OCI-LY3 (cell line): ENCODE measurements around the gene FAF2.

Experiments
- EZH2phosphoT487 ChIP-seq: fragments of 200-600 bp; shearing (Covaris generic); IDR thresholded peaks from 2 replicates; pipeline ENCODE4 v1.6.1; 2018; ENCODE audit warnings: antibody characterized with exemption, mixed run types, low read depth
- TF ChIP-seq, protein P1 (sequence below): fragments of 200-600, 300-600 bp; sonication (generic); IDR thresholded peaks from 2 replicates; pipeline ENCODE4 v1.5.1; 2014; ENCODE audit warnings: antibody characterized with exemption, low read length, low read depth

- TF ChIP-seq, protein P1, sequence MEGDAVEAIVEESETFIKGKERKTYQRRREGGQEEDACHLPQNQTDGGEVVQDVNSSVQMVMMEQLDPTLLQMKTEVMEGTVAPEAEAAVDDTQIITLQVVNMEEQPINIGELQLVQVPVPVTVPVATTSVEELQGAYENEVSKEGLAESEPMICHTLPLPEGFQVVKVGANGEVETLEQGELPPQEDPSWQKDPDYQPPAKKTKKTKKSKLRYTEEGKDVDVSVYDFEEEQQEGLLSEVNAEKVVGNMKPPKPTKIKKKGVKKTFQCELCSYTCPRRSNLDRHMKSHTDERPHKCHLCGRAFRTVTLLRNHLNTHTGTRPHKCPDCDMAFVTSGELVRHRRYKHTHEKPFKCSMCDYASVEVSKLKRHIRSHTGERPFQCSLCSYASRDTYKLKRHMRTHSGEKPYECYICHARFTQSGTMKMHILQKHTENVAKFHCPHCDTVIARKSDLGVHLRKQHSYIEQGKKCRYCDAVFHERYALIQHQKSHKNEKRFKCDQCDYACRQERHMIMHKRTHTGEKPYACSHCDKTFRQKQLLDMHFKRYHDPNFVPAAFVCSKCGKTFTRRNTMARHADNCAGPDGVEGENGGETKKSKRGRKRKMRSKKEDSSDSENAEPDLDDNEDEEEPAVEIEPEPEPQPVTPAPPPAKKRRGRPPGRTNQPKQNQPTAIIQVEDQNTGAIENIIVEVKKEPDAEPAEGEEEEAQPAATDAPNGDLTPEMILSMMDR: no peak
- TF ChIP-seq EZH2phosphoT487: no peak
Measured at GRCh38 chr5:176542596-176543427, 94.6 kb downstream of the FAF2 start.
